ENCODE measurements around the gene NDUFC2.
"Not testable (repeated sequence)": the region's sequence is repeated elsewhere in the genome, so short reads cannot be mapped to it uniquely, and the experiment has no call there.

DNA sequence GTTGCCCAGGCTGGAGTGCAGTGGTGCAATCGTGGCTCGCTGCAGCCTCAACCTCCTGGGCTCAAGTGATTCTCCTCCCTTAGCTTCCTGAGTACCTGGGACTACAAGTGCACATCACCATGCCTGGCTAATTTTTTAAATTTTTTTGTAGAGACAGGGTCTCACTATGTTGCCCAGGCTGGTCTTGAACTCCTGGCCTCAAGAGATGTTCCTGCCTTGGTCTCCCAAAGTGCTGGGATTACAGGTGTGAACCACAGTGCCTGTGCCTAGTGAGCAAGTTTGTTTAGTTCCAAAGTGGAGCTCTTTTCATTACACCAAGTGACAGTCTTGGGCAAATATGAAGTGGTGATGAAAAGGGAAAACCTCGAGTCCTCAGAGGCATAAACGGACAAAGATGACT is 2.1 kb downstream of the NDUFC2 start:
- TF ChIP-seq TGIF2 (CRISPR knock-in tag; IDR thresholded peaks at IDR 0.05); ZC3H4 (CRISPR knock-in tag; IDR thresholded peaks at IDR 0.05; ENCODE audit: borderline replicate concordance); POLR2A (IDR thresholded peaks at IDR 0.05; ENCODE audit: insufficient read depth in 1 of 2, low read depth in 2 of 2, low read length in 2 of 2); ZNF282 (IDR thresholded peaks at IDR 0.05; ENCODE audit: partially characterized antibody); HNF4G (IDR thresholded peaks at IDR 0.05; ENCODE audit: borderline replicate concordance, low read depth, low read length); HNF4G (CRISPR knock-in tag; IDR thresholded peaks at IDR 0.05; ENCODE audit: borderline replicate concordance, low read depth); STAG1 (CRISPR knock-in tag; IDR thresholded peaks at IDR 0.05); ZNF703 (CRISPR knock-in tag; IDR thresholded peaks at IDR 0.05; ENCODE audit: borderline replicate concordance); TCF7 (IDR thresholded peaks at IDR 0.05; ENCODE audit: low read depth); POLR2AphosphoS5 (IDR thresholded peaks at IDR 0.05; ENCODE audit: low read depth, low read length): not testable (repeated sequence)
- TF ChIP-seq, protein P1, sequence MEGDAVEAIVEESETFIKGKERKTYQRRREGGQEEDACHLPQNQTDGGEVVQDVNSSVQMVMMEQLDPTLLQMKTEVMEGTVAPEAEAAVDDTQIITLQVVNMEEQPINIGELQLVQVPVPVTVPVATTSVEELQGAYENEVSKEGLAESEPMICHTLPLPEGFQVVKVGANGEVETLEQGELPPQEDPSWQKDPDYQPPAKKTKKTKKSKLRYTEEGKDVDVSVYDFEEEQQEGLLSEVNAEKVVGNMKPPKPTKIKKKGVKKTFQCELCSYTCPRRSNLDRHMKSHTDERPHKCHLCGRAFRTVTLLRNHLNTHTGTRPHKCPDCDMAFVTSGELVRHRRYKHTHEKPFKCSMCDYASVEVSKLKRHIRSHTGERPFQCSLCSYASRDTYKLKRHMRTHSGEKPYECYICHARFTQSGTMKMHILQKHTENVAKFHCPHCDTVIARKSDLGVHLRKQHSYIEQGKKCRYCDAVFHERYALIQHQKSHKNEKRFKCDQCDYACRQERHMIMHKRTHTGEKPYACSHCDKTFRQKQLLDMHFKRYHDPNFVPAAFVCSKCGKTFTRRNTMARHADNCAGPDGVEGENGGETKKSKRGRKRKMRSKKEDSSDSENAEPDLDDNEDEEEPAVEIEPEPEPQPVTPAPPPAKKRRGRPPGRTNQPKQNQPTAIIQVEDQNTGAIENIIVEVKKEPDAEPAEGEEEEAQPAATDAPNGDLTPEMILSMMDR (CRISPR knock-in tag; IDR thresholded peaks at IDR 0.05): not testable (repeated sequence)
- TF ChIP-seq, protein P2, sequence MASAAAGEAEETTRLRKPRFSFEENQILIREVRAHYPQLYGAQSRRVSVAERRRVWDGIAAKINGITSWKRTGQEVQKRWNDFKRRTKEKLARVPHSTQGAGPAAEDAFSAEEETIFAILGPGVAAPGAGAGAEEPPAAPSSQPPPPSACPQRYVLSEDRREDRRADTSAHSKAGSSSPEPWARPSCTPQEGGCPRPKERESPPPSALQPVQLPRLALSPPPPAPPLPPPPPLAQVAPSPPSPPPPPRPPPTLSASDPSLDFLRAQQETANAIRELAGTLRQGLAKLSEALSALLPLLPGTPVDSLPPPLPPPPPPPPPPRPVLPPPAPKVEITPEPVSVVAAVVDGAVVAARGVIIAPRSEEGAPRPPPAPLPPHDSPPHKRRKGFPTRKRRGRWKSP (CRISPR knock-in tag; IDR thresholded peaks at IDR 0.05): not testable (repeated sequence)
- TF ChIP-seq, protein P3, sequence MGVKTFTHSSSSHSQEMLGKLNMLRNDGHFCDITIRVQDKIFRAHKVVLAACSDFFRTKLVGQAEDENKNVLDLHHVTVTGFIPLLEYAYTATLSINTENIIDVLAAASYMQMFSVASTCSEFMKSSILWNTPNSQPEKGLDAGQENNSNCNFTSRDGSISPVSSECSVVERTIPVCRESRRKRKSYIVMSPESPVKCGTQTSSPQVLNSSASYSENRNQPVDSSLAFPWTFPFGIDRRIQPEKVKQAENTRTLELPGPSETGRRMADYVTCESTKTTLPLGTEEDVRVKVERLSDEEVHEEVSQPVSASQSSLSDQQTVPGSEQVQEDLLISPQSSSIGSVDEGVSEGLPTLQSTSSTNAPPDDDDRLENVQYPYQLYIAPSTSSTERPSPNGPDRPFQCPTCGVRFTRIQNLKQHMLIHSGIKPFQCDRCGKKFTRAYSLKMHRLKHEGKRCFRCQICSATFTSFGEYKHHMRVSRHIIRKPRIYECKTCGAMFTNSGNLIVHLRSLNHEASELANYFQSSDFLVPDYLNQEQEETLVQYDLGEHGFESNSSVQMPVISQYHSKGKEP (CRISPR knock-in tag; IDR thresholded peaks at IDR 0.05): not testable (repeated sequence)
- TF ChIP-seq, protein P4, sequence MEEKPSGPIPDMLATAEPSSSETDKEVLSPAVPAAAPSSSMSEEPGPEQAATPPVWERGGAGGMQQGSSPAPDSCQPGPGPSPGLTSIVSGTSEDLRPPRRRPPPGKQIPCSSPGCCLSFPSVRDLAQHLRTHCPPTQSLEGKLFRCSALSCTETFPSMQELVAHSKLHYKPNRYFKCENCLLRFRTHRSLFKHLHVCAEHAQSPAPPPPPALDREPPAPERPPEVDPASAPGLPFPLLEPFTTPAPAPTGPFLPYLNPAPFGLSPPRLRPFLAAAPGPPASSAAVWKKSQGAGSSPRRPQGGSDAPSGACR (CRISPR knock-in tag; IDR thresholded peaks at IDR 0.05): not testable (repeated sequence)
